Measurements from ENCODE around the gene RIPOR1. TPM values are rescaled to one million over a fixed set of nuclear protein-coding genes. Genes with fewer than 3 reads are reported as not detected.
"Not testable (repeated sequence)": the region's sequence is repeated elsewhere in the genome, so short reads cannot be mapped to it uniquely, and the experiment has no call there.

RIPOR1 gene
- total and polyA plus RNA-seq, 2 experiments from 2014 or later, result 29.5 to 35.7 TPM

- Histone ChIP-seq H3K9me3 (ENCODE audit: low read depth) (no peaks in the 10 kb centered on the region), H3K4me1 (ENCODE audit: low read depth) (no peaks in the 10 kb centered on the region), H3K4me3 (no peak overlapping the region), H3K27ac (no peak overlapping the region), H3K36me3 (no peaks in the 10 kb centered on the region), H3K27me3 (peaks cover 54% of the 10 kb centered on the region)
- no peak for DNase-seq (ENCODE audit: low read depth in 1 of 2, low spot score in 1 of 2)
- TF ChIP-seq CTCF (IDR thresholded peaks at IDR 0.05; ENCODE audit: low read depth, low read length), result no peak
Observed at GRCh38 chr16:67499106-67499505, 29.5 kb upstream of the RIPOR1 start.

GRCh38 chr16:67504031-67505021 is 24.3 kb upstream of the RIPOR1 start:
- DNase-seq (ENCODE audit: low read depth in 1 of 2, low spot score in 1 of 2), result no peak
- no peak overlapping the region for H3K4me3 ChIP-seq
- H3K4me1 ChIP-seq (ENCODE audit: low read depth), result peaks cover 3% of the 10 kb centered on the region
- H3K27me3 ChIP-seq, result peaks cover 70% of the 10 kb centered on the region
- no peaks in the 10 kb centered on the region for H3K9me3 ChIP-seq (ENCODE audit: low read depth)
- H3K36me3 ChIP-seq, result no peaks in the 10 kb centered on the region
- no peak overlapping the region for H3K27ac ChIP-seq
- TF ChIP-seq CTCF (IDR thresholded peaks at IDR 0.05; ENCODE audit: low read depth, low read length), result no peak

- peaks cover 3% of the 10 kb centered on the region for H3K4me1 ChIP-seq (ENCODE audit: low read depth)
- no peaks in the 10 kb centered on the region for H3K9me3 ChIP-seq (ENCODE audit: low read depth)
- no peak overlapping the region for H3K27ac ChIP-seq
- DNase-seq (ENCODE audit: low read depth in 1 of 2, low spot score in 1 of 2), result no peak
- H3K36me3 ChIP-seq, result no peaks in the 10 kb centered on the region
- H3K4me3 ChIP-seq, result no peak overlapping the region
- no peak for TF ChIP-seq CTCF (IDR thresholded peaks at IDR 0.05; ENCODE audit: low read depth, low read length)
- peaks cover 62% of the 10 kb centered on the region for H3K27me3 ChIP-seq
Observed at GRCh38 chr16:67506468-67506867, 22.2 kb upstream of the RIPOR1 start.

GRCh38 chr16:67509016-67509415 is 19.6 kb upstream of the RIPOR1 start:
- no peak overlapping the region for H3K4me3 ChIP-seq
- H3K9me3 ChIP-seq (ENCODE audit: low read depth), result no peaks in the 10 kb centered on the region
- H3K36me3 ChIP-seq, result no peaks in the 10 kb centered on the region
- no peak for DNase-seq (ENCODE audit: low read depth in 1 of 2, low spot score in 1 of 2)
- no peak overlapping the region for H3K27ac ChIP-seq
- H3K27me3 ChIP-seq, result peaks cover 51% of the 10 kb centered on the region
- no peak for TF ChIP-seq CTCF (IDR thresholded peaks at IDR 0.05; ENCODE audit: low read depth, low read length)
- peaks cover 3% of the 10 kb centered on the region for H3K4me1 ChIP-seq (ENCODE audit: low read depth)

- H3K27ac ChIP-seq; H3K9me3 ChIP-seq (ENCODE audit: low read depth); H3K4me1 ChIP-seq (ENCODE audit: low read depth); H3K36me3 ChIP-seq; H3K4me3 ChIP-seq; DNase-seq (ENCODE audit: low read depth in 1 of 2, low spot score in 1 of 2): not testable (repeated sequence)
- H3K27me3 ChIP-seq, result peaks cover 48% of the 10 kb centered on the region
Observed at GRCh38 chr16:67513892-67514291, 14.7 kb upstream of the RIPOR1 start.

GRCh38 chr16:67514382-67514828 is 14.2 kb upstream of the RIPOR1 start:
- H3K36me3 ChIP-seq, result no peaks in the 10 kb centered on the region
- peaks cover 48% of the 10 kb centered on the region for H3K27me3 ChIP-seq
- H3K9me3 ChIP-seq (ENCODE audit: low read depth), result no peaks in the 10 kb centered on the region
- peak; percentile 87 to 92 for DNase-seq (ENCODE audit: low read depth in 1 of 2, low spot score in 1 of 2)
- TF ChIP-seq CTCF (IDR thresholded peaks at IDR 0.05; ENCODE audit: low read depth, low read length), result peak; percentile 72
- H3K4me3 ChIP-seq, result no peak overlapping the region
- H3K27ac ChIP-seq, result no peak overlapping the region
- no peaks in the 10 kb centered on the region for H3K4me1 ChIP-seq (ENCODE audit: low read depth)
